ENCODE measurements around the gene SLC39A6.
"Not testable (repeated sequence)": the region's sequence is repeated elsewhere in the genome, so short reads cannot be mapped to it uniquely, and the experiment has no call there.

Gene SLC39A6

DNA sequence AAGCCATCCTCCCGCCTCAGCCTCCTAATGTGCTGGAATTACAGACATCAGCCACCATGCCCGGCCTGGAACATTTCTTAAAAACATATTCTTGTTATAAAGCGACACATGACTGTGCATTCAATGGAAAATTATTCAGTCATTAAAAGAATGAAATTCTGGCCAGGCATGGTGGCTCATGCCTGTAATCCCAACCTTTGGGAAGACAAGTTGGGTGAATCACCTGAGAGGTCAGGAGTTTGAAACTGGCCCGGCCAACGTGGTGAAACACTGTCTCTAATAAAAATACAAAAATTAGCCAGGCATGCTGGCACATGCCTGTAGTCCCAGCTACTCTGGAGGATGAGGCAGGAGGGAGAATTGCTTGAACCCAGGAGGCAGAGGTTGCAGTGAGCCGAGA lies 40.1 kb downstream of the SLC39A6 start:
- TF ChIP-seq CTCF (conservative IDR thresholded peaks at IDR 0.05; ENCODE audit: low read depth, low read length) = no peak
- no peak overlapping the region for H3K4me3 ChIP-seq (ENCODE audit: low read length)
- DNase-seq (ENCODE audit: low read depth) = no peak

- no peak for TF ChIP-seq CTCF (conservative IDR thresholded peaks at IDR 0.05; ENCODE audit: low read depth, low read length)
- no peak overlapping the region for H3K4me3 ChIP-seq (ENCODE audit: low read length)
Observed at GRCh38 chr18:36088256-36088655, 40.9 kb downstream of the SLC39A6 start.

DNA sequence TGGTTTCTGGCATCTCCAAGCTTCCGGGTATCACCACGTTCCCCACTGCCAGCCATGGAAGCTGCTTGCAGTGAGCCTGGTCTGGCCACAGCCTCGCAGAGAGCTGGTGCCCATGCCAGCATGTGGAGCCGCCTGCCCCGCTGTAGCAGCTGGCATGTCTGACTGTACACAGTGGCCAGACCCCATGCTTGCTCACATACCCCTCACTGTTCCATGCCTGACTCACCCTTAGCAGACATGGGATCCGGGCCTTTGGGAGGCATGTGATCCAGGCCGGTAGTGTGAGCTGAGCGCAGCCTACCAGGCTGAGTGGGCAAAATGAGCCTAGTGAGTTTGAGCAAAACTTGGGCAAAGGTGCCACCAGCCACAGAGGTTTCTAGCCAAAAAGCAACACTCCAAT lies 43.0 kb downstream of the SLC39A6 start:
- DNase-seq (ENCODE audit: low read depth) = no peak
- no peak for TF ChIP-seq CTCF (conservative IDR thresholded peaks at IDR 0.05; ENCODE audit: low read depth, low read length)
- H3K4me3 ChIP-seq (ENCODE audit: low read length) = no peak overlapping the region

More at GRCh38 chr18:36088256-36088655, 40.9 kb downstream of the SLC39A6 start:
- DNase-seq (ENCODE audit: low read depth) = no peak

GRCh38 chr18:36085195-36085594 lies 43.9 kb downstream of the SLC39A6 start:
- no peak overlapping the region for H3K4me3 ChIP-seq (ENCODE audit: low read length)
- no peak for TF ChIP-seq CTCF (conservative IDR thresholded peaks at IDR 0.05; ENCODE audit: low read depth, low read length)

GRCh38 chr18:36083729-36084128 lies 45.4 kb downstream of the SLC39A6 start:
- no peak for DNase-seq (ENCODE audit: low read depth)
- TF ChIP-seq CTCF (conservative IDR thresholded peaks at IDR 0.05; ENCODE audit: low read depth, low read length) = no peak
- H3K4me3 ChIP-seq (ENCODE audit: low read length) = no peak overlapping the region

More at GRCh38 chr18:36085195-36085594, 43.9 kb downstream of the SLC39A6 start:
- DNase-seq (ENCODE audit: low read depth) = no peak

GRCh38 chr18:36081118-36081517 lies 48.0 kb downstream of the SLC39A6 start:
- not testable (repeated sequence) for H3K4me3 ChIP-seq (ENCODE audit: low read length); DNase-seq (ENCODE audit: low read depth)

GRCh38 chr18:36078751-36079529 lies 50.2 kb downstream of the SLC39A6 start:
- no peak overlapping the region for H3K4me3 ChIP-seq (ENCODE audit: low read length)
- DNase-seq (ENCODE audit: low read depth) = no peak
- no peak for TF ChIP-seq CTCF (conservative IDR thresholded peaks at IDR 0.05; ENCODE audit: low read depth, low read length)

GRCh38 chr18:36077764-36078163 lies 51.4 kb downstream of the SLC39A6 start:
- H3K4me3 ChIP-seq (ENCODE audit: low read length); DNase-seq (ENCODE audit: low read depth): not testable (repeated sequence)

All from retinal pigment epithelial cell (primary cell).